Measurements from ENCODE around the gene TNFSF13. TPM values are rescaled to one million over a fixed set of nuclear protein-coding genes. Genes with fewer than 3 reads are reported as not detected.

Gene TNFSF13, protein sequence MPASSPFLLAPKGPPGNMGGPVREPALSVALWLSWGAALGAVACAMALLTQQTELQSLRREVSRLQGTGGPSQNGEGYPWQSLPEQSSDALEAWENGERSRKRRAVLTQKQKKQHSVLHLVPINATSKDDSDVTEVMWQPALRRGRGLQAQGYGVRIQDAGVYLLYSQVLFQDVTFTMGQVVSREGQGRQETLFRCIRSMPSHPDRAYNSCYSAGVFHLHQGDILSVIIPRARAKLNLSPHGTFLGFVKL
- 5.3 and 8.2 TPM in 2 replicates for total RNA-seq

DNA sequence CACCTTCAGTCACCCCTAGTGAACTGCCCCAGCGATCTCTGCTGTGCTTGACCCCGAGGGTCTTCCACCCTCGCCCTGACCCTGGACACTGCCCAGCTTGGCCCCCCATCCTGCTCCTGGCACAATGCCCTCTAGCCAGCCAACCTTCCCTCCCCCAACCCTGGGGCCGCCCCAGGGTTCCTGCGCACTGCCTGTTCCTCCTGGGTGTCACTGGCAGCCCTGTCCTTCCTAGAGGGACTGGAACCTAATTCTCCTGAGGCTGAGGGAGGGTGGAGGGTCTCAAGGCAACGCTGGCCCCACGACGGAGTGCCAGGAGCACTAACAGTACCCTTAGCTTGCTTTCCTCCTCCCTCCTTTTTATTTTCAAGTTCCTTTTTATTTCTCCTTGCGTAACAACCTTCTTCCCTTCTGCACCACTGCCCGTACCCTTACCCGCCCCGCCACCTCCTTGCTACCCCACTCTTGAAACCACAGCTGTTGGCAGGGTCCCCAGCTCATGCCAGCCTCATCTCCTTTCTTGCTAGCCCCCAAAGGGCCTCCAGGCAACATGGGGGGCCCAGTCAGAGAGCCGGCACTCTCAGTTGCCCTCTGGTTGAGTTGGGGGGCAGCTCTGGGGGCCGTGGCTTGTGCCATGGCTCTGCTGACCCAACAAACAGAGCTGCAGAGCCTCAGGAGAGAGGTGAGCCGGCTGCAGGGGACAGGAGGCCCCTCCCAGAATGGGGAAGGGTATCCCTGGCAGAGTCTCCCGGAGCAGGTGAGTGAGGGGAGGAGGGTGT lies at the start of gene TNFSF13:
TNFSF13 (plus strand) TSS at position 207 of the 776 bp plus-strand sequence; CDS start at position 497, 290 bp downstream.

DNA sequence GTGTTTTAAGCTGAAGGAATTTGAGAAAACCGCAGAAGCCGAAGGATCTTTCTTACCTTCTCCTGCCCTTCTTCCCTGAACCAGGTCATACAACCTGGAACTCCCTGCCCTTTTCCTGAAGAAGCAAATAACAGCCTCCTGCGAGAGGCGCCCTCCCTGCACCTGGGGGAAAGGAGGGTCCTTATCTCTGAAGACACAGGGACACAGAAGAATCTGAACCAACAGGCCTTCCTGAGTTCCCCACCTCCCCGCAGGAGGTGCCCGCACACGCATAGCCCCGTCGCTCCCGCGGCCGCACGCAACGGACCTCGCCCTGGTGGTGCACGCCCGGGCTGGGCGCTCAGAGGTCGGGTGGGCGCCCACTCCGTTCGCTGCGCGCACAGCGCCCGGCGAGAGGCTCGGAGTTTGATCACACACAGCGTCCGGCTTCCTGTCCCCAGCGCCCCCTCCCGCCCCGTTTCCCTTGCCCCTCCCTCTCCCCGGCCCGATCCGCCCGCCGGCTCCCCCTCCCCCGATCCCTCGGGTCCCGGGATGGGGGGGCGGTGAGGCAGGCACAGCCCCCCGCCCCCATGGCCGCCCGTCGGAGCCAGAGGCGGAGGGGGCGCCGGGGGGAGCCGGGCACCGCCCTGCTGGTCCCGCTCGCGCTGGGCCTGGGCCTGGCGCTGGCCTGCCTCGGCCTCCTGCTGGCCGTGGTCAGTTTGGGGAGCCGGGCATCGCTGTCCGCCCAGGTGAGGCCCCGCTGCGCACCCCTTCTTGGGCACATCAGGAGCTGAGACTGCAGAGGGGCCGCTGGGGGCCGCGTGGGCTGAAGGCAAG lies 9.8 kb upstream of the TNFSF13 start, which contains the start of gene TNFSF12:
TNFSF12 (plus strand) TSS at position 474 of the 816 bp plus-strand sequence; CDS start at position 570, 96 bp downstream.

DNA sequence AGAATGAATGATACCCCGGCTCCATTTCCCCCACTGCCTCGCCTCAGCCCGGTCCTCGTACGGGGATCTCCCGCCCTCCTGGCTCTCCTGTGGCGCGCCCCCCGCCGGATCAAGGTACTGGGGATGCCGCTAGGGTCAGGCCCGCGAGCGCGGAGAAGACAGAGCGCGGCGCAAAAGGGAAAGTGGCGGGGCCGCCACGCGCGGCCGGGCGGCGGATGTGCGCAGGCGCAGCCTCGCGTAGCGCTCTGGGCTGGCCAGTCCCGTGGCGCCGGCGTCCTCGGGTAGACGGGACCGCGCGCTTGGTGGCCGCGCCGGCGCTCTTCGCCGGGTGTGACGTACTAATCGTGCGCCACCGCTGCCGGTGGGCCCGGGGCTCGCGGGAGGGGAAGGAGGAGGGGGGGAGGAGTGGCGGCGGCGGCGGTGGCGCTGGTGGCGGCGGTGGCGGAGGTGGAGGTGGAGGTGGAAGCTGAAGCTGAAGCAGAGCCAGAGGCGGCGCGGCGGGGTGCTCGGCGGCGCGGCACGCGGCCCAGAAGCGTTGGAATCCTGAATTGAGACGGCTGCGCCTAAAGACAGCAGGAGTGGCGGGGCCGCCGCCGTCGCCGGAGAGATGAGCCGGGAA lies 3.1 kb downstream of the TNFSF13 start, which contains the start of gene SENP3:
SENP3 (plus strand) TSS at position 331 of the 619 bp plus-strand sequence. CDS start 1,158 bp downstream, outside the sequence.

DNA sequence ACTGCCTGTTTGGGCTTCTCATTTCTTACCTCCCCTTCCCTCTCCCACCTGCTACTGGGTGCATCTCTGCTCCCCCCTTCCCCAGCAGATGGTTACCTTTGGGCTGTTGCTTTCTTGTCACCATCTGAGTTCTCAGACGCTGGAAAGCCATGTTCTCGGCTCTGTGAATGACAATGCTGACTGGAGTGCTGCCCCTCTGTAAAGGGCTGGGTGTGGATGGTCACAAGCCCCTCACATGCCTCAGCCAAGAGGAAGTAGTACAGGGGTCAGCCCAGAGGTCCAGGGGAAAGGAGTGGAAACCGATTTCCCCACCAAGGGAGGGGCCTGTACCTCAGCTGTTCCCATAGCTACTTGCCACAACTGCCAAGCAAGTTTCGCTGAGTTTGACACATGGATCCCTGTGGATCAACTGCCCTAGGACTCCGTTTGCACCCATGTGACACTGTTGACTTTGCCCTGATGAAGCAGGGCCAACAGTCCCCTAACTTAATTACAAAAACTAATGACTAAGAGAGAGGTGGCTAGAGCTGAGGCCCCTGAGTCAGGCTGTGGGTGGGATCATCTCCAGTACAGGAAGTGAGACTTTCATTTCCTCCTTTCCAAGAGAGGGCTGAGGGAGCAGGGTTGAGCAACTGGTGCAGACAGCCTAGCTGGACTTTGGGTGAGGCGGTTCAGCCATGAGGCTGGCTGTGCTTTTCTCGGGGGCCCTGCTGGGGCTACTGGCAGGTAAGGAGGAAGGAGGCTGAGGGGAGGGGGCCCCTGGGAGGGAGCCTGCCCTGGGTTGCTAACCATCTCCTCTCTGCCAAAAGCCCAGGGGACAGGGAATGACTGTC lies 20.7 kb downstream of the TNFSF13 start, which contains the start of gene CD68:
CD68 (plus strand) TSS at position 638 of the 833 bp plus-strand sequence; CDS start at position 678, 40 bp downstream.

DNA sequence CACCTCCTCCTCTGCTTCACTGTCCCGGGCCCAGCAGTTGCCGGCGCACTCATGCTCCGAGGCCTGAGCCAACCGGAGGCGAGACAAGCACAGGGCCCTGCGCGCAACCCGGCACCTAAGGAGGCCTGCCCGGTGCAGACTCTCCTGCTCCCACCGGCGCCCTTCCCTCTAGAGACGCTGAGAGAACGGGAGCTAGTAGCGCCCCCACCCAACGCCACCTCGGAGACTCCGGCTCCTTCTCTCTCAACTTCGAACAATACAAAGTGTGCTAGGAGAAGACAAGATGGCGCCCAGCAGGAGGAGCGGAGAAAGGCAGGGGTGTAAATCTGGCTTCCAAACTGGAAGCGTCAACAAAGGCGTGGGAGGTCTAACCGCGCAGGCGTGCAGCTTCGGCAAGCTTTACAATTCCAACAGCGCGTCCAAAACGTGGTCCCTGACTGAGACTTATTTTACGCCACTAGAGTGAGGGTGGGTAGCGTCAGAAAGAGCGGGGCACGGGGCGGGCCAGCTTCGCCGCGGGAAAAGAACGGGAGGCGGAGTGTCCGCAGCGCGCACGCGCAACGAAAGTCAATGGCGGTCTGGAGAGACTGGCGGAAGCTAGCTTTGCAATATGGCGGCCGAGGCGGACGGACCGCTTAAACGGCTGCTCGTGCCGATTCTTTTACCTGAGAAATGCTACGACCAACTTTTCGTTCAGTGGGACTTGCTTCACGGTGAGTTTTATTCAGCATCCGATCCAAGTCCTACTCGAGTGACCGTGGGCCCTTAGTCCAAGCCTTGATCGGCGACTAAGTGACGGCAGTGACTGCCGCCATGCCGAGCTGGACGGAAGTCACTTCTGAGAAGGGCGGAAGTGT lies 24.9 kb downstream of the TNFSF13 start, which contains the start of gene MPDU1:
MPDU1 (plus strand) TSS at position 600 of the 857 bp plus-strand sequence; CDS start at position 611, 11 bp downstream.

DNA sequence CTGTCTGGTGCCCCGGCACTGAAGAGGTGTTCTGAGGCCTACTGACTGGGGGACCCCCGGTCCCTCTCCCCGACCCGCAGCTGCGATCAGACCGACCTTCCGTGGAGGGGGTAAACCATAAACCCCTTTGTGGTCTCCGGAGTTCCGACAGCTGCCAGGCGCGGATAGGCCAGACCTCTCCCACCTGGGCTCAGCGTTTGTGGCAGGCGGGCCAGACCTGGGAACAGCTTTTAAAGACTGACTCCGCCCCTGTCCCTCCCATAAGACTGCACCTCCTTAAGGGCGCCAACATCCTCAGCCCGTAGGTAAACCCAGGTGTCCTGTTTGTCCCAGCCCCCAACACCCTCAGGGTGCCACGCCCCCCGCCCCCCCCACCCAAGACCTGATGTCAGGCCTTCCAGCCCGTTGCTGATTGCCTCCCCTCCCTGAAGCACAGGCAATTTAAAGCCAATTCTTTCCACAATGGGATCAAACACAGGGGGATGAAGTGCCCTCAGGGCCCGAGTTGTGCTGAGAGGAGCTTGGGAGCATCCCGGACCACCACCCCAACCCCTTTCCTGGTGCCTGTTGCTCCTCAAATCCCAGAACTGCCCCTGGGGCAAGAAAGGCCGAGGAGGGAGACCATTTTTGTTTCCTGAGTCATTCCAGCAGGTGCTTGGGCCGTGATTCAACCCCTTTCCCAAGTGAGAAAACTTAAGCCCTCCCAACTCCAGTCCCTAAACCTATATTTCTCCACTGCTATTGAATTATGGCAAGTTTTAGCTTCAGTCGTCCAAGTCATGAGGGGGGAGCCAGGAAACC lies 31.5 kb downstream of the TNFSF13 start, which contains the start of gene SOX15:
SOX15 (minus strand) TSS at position 204 of the 801 bp plus-strand sequence. CDS start 418 bp downstream, outside the sequence.

Other genes with a start within 250 kb of the TNFSF13 start
- gene GPS2, start 243.4 kb upstream of the TNFSF13 start, total RNA-seq = 32.2 and 33.7 TPM in 2 replicates
- 14.5 and 17.6 TPM in 2 replicates for gene NEURL4, start 229.4 kb upstream of the TNFSF13 start, total RNA-seq
- 0.21 and 1.9 TPM in 2 replicates for gene ACAP1, start 222.2 kb upstream of the TNFSF13 start, total RNA-seq
- gene KCTD11, start 206.6 kb upstream of the TNFSF13 start, total RNA-seq = 28.1 and 54.0 TPM in 2 replicates
- not detected in 2 replicates for gene TMEM95, start 203.6 kb upstream of the TNFSF13 start, total RNA-seq
- gene TNK1, start 177.7 kb upstream of the TNFSF13 start, total RNA-seq = 9.9 and 11.9 TPM in 2 replicates
- 15.8 and 35.2 TPM in 2 replicates for gene PLSCR3, start 164.2 kb upstream of the TNFSF13 start, total RNA-seq
- gene TMEM256, start 154.7 kb upstream of the TNFSF13 start, total RNA-seq = 125 and 144 TPM in 2 replicates
- 1.9 TPM in 2 replicates for gene NLGN2, start 150.9 kb upstream of the TNFSF13 start, total RNA-seq
- gene SPEM1, start 138.4 kb upstream of the TNFSF13 start, total RNA-seq = not detected in 2 replicates
- not detected in 2 replicates for gene SPEM2, start 133.1 kb upstream of the TNFSF13 start, total RNA-seq
- gene SPEM3, start 129.9 kb upstream of the TNFSF13 start, total RNA-seq = not detected in 2 replicates
- 13.4 and 28.7 TPM in 2 replicates for gene TMEM102, start 123.3 kb upstream of the TNFSF13 start, total RNA-seq
- 23.7 and 32.8 TPM in 2 replicates for gene FGF11, start 119.2 kb upstream of the TNFSF13 start, total RNA-seq
- gene CHRNB1, start 113.7 kb upstream of the TNFSF13 start, total RNA-seq = 6.2 and 8.7 TPM in 2 replicates
- gene ZBTB4, start 79.1 kb upstream of the TNFSF13 start, total RNA-seq = 16.4 and 22.4 TPM in 2 replicates
- not detected in 2 replicates for gene SLC35G6, start 77.3 kb upstream of the TNFSF13 start, total RNA-seq
- gene POLR2A, start 74.4 kb upstream of the TNFSF13 start, total RNA-seq = 40.7 and 46.7 TPM in 2 replicates
- 2.2 and 4.0 TPM in 2 replicates for gene TNFSF12, start 9.7 kb upstream of the TNFSF13 start, total RNA-seq
- gene SENP3, start 3.2 kb downstream of the TNFSF13 start, total RNA-seq = 102 and 137 TPM in 2 replicates
- 12.8 and 21.3 TPM in 2 replicates for gene CD68, start 20.9 kb downstream of the TNFSF13 start, total RNA-seq
- gene MPDU1, start 25.1 kb downstream of the TNFSF13 start, total RNA-seq = 92.1 and 93.3 TPM in 2 replicates
- 30.6 and 59.9 TPM in 2 replicates for gene SOX15, start 31.3 kb downstream of the TNFSF13 start, total RNA-seq
- 42.8 and 59.8 TPM in 2 replicates for gene FXR2, start 56.1 kb downstream of the TNFSF13 start, total RNA-seq
- 24.9 and 27.0 TPM in 2 replicates for gene SAT2, start 69.1 kb downstream of the TNFSF13 start, total RNA-seq
- gene SHBG, start 71.4 kb downstream of the TNFSF13 start, total RNA-seq = 0.43 and 0.48 TPM in 2 replicates
- not detected in 2 replicates for gene ATP1B2, start 92.2 kb downstream of the TNFSF13 start, total RNA-seq
- gene TP53, start 128.7 kb downstream of the TNFSF13 start, total RNA-seq = 15.8 and 23.1 TPM in 2 replicates
- 4.6 and 4.7 TPM in 2 replicates for gene WRAP53, start 129.7 kb downstream of the TNFSF13 start, total RNA-seq
- 0.48 TPM in 1 of 2 replicates, not detected in the other for gene EFNB3, start 146.5 kb downstream of the TNFSF13 start, total RNA-seq
- gene DNAH2, start 159.0 kb downstream of the TNFSF13 start, total RNA-seq = 0.21 TPM in 1 of 2 replicates, not detected in the other

All from tracheal epithelial cell (primary cell).